HG02852 (cell line): Measurements from ENCODE around the gene PIK3CA.
"Not testable (repeated sequence)": the region's sequence is repeated elsewhere in the genome, so short reads cannot be mapped to it uniquely, and the experiment has no call there.

Source experiments
- ATAC-seq: cut with Tn5 transposase; IDR thresholded peaks from one replicate; pipeline ENCODE4 v1.9.1; 2021; ENCODE audit warnings: mild to moderate bottlenecking, moderate library complexity; ENCODE audit not compliant: unreplicated experiment

The PIK3CA gene

DNA sequence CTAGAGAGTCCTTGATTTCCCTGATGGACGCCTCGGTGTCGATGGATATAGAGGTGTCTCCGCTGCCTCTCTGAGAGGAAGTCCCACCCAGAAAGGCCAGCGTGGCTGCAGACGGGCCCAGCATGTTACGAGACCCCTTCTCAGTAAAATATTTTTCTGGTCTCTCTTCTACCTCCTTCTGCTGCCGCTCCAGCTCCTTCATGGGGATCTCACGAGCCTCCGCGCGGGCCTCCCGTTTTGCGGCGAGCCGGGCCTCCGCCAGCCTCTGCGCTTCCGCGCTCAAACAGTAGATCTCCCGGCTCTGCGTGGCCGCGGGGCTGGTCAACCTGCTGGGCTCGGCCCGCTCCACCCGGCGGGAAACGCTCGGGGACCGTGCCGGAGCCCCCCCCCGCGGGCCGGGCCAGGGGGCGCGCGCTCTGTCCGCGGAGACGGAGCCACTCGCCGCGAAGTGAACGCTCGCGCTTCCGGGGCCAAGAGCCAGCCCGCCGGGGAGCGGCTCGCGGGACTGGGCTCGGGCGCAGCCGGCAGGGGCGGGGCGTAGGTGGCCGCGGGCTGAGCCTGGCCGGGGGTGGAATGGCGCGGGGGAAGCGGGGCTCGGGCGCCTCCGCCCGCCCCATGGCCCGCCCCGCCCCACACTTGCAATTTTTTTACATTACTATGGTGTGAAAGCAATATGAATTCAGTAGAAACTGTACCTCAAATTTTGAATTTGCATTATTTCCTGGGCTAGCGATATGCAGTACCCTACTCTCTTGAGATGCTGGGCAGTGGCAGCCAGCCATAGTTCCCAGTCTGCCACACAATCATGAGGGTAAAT, 113.0 kb downstream of the PIK3CA start:
- ATAC-seq = peak; percentile 81

DNA sequence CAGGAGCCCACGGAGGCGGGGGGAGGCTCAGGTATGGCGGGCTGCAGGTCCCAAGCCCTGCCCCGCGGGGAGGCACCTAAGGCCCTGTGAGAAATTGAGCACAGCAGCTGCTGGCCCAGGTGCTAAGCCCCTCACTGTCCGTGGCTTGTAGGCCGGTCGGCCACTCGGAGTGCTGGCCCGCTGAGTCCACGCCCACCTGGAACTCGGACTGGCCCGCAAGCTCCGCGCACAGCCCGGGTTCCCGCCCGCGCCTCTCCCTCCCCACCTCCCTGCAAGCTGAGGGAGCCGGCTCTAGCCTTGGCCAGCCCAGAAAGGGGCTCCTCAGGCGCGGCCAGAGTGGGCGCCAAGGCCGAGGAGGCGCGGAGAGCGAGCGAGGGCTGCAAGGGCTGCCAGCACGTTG, 115.0 kb downstream of the PIK3CA start:
- ATAC-seq = no peak

DNA sequence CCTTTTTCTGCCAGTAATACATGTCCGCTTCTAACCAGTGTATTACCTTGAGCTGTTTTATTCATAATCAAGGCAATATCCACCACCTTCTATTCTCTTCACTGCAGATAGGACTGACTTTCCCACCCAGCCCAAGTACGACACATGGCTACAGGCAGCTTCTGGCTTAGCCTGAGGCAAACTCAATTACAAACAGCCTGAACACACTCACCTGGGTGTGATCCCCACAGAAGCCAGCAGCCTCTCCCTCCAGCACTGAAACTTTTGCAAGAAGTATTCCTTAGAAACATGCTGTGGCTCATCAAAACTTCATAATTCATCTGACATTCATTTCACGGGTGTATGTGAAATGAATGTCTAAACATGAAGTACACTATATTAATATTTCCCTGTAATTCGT, 116.3 kb downstream of the PIK3CA start:
- ATAC-seq = no peak

DNA sequence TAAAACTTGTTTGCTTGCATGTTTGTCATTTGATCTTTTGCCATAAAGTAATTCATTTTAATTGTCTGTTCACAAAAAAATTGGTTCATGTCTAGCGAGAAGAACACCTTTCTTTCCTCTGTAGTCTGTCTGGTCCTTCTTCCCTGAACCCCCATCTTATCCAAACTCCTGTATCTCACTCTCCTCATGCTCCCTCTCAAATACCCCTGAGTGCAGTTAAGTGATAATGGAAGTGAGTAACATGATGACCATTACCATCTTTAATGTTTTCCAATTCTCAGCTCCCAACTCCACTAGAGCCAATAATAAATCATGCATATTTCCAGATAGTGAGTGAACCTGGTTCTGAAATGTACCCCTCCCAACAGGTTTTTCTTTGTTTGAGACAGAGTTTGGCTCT, 116.9 kb downstream of the PIK3CA start:
- no peak for ATAC-seq

DNA sequence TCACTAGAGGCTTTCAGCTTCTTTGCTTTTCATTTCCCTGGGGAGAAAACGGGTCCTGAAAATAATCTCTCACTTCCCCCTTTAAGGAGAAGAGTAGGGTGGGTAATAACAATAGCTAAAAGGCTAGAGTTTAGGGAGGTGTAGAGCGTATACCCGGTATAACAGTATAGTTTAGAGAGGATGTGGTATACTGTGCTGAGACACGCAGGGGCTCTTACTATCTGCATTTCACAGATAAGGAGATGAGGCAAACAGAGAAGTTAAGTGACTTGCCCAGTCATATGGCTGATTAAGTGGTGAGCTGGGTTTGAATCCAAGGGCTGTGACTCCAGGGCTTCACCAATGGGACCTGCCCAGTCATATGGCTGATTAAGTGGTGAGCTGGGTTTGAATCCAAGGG, 117.7 kb downstream of the PIK3CA start:
- peak; percentile 68 for ATAC-seq

DNA sequence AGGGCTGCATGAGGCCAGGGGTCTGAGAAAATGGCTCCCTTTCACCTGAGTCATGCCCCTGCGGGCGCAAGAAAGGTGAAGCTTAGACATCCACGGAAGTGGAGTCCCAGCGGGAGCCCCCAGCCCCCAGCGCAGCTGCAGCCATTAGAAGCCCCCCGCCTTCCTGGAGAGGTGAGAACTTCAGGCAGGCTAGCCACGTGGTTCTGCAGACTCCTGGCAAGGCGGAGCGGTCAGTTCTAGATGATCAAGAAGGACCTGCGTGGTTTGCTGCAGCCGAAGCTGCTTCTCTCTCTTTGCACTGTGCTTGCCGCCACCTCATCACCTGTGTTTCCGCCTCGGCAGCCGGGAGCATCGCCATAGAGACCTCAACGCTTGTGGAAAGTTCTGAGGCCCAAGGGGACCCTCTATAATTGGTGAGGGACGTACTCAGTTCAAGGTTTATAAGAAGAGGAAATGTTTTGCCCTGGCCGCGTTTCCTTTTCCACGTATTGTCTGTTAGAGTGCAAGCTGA, 118.6 kb downstream of the PIK3CA start:
- no peak for ATAC-seq

DNA sequence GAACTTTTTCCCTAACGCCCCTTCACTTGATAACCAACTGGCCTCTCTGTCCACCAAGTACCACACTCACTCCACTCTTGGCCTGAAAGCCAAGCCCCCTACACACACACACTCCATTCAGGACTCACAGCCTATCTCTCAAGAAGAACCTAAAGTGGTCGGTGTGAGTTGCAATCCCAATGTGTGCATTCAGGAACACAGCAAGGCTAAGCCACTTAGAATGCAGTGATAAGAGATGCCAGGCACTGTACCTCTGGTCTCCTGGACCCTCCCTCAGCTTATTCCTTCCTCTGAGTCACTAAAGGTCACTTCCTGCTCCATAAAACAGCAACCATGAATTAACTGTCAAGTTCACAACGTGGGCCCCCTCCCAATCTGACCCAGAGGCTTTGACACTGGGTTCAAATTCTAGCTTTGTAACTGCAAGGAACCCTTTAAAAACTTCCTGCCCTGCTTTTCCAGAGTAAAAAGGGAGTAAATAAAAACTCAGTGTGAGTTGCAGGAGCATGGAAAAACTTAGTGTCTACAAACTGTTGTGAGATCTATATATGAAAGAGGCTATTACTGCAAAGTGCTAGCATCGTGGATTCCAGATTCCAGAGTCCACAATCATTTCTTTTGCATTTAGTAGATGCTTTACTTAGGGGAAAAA, 120.4 kb downstream of the PIK3CA start:
- no peak for ATAC-seq

DNA sequence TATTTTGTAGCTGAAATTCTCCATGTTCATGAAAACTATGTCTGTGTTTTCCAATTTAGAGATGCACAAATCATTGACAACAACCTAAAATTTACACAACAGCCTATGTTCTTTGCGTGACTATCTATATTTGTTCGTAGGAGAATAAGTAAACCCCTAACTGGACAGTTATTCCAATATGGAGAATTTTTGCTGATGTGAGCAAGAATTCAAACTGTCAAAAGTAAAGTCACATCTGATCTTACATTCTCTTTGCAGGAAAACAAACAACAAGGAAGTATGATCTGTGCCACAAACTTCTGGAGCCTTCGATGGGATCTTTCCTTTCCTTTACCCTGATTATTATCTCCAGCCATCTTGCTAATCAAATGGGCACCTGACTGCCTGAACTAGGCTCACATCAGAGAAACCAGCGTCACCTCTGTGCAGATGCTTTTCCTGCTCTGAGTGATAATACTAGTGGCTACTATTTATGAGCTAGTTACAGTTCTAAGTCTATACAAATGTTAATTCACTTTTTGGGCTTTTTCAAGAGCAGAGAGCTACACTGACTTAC, 121.1 kb downstream of the PIK3CA start:
- ATAC-seq = no peak

DNA sequence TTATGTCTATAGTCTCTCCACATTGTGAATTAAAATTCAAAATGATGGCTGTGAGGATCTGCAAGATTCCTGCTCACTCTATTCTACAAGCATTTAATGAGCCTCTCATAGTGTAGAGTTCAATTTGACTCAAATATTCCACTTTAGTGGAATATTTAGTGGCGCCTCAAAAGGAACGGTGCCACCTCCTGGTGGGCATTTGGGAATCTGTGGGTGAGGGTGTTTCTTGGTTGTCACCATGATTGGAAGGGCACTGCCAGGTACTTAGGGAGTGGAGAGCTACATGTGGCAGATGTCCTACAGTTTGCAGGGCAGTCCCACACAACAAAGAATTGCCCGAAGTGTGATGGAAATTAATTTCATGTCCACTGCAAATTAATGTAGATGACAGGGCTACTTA, 124.2 kb downstream of the PIK3CA start:
- ATAC-seq = no peak

DNA sequence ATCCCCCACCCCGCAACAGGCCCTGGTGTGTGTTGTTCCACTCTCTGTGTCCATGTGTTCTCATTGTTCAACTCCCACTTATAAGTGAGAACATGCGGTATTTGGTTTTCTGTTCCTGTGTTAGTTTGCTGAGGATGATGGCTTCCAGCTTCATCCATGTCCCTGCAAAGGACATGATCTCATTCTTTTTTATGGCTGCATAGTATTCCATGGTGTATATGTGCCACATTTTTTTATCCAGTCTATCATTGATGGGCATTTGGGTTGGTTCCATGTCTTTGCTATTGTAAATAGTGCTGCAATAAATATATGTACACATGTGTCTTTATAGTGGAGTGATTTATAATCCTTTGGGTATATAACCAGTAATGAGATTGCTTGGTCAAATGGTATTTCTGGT, 126.3 kb downstream of the PIK3CA start:
- not testable (repeated sequence) for ATAC-seq

DNA sequence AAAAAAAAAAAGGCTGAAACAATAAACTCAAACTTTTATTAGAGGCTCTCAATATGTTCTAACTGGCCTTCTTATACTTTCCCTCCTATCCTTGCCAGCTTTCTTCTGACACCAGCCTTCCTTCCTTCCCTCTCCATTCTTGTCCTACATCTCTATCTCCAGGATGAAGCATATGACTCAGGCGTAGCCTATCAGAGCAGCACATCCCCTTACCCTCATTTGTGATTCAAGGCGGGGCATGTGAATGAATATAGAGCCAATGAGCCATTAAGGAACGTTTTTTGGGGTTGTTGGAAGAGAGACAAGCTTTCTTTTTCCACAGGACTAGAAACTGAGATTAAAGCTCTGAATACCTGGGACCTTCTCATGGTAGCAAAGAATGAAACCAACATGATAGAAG, 127.8 kb downstream of the PIK3CA start:
- no peak for ATAC-seq

DNA sequence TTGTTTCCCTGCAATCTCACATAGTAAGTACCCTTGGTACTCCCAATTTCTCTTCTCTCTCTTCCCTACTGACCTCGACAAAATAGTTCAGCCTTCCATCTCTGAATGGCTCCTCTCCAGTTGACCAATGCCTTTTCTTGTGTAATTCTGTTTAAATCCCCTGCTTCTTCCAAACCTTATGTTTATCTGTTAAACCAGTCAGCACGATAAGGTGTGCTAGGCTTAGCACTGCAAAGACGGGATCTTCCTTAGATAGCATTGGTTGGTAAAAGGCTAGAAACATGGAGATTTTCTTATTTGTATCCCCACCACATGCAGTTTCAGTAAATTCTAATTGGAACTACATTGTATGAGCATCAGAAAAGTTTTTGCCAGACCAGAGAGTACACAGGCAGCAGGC, 128.6 kb downstream of the PIK3CA start:
- ATAC-seq = no peak

DNA sequence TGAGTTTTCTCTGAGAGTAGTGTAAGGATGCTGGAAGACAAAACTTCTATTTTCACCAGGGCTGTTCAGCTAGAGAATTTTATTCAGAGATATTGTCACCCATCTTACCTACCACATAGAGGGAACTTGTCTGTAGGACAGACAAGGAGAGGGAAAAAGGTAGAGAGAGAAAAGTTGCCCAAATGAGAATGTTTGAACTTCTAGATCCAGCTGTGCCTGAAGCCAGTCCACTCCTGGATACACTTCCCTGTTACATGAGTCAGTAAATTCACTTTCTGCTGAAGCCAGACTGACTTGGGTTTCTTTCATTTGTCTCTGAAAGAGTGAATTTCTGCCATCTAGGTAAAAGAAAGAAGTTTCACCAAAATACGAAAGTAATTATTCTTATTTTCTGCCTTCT, 130.0 kb downstream of the PIK3CA start:
- no peak for ATAC-seq

DNA sequence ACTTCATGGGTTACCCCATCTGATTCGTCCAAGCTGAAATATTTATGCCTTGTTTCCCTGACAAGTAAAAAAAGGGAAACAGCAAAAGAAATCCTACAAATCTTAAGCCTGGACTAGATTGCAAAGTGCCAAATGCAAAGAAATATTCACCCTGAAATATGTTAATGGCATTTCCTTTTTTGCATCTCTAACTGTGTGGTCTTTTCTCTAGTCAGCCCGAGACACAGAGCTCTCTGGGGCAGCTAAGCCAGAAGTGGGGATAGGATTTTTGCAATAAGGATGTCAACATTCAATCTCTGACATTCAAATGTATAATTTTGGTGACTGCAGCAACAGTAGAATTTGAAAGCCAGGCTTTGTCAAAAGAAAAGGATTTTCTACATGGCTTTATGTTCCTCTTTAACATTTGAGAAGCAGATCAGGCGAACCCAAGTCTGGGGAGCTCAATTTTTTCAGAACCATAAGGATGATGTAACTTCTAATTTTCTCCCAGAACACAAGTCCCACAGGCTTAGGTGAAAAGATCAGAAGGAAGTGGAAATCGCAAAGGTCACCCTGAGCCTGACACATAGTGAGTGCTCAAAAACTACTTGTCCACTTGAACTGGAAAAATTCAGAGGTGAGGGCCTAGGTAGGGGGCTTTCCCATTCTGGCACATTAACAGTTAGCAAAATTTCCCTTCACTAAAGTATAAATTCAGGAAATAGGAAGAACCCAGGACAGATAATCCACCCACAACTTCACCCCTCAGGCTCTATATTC, 131.0 kb downstream of the PIK3CA start:
- ATAC-seq = no peak

DNA sequence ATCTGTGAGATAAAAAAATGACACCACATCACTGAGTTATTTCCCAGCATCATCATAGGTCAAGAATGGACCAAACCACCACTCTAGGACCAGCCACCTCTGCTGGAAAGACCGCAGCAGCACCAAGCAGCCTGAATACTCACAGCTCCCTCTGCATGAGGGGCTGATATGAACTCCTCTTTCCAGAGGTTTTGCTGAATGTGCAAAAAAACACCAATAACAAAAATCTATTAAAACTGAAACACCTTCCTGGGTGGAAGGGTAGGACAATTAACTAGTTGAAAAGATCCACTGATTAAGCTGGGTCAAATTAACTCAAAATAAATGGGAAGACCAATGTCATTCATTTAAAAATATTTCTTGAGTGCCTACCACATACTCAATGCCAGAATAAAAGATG, 131.7 kb downstream of the PIK3CA start:
- no peak for ATAC-seq

DNA sequence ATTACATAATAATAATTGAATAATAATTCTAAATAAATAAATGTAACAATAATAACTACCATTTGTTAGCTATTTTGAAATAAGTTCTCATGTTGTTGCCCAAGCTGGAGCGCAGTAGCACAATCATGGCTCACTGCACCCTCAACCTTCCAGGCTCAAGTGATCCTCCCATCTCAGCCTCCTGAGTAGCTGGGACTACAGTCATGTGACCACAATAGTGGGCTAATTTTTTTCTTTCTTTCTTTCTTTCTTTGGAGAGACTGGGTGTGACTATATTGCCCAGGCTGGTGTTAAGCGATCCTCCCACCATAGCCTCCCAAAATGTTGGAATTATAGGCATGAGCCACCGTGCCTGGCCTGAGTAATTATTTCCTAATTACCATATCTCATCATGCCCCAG, 133.7 kb downstream of the PIK3CA start:
- no peak for ATAC-seq

DNA sequence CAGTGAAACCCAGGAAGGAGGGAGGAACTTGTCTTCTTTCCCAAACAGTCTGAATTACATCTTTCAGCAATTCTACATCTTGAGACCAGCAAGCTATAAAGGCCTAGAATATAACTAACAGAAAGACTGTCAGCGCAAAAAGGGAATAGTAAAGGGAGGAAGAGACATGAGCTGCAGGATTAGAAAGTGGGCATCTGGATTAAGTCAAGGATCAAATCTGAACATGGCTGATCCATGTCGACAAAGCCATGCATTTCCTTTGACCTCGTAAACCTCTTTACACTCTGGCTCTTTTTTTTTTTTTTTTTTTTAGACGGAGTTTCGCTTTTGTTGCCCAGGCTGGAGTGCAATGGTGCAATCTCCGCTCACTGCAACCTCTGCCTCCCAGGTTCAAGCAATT, 138.2 kb downstream of the PIK3CA start:
- no peak for ATAC-seq

DNA sequence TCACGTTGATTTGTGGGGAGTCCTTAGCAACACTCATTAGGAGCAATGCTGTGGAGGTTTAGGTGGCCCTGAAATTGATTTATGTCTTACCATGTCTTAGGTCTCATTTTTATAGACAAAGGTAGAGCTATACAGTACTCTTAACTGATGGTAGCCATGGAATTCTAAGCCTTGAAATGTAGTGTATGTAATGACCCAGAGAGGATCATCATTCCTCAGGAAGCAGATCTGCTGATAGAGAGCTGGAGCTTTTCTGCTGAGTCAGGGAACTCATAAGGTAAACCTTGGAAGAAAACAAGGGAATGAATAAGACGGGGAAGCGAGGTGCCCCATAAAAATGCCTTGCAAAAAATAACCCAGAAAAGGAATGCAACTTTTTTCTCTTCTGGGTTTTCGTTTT, 140.7 kb downstream of the PIK3CA start:
- ATAC-seq = no peak

DNA sequence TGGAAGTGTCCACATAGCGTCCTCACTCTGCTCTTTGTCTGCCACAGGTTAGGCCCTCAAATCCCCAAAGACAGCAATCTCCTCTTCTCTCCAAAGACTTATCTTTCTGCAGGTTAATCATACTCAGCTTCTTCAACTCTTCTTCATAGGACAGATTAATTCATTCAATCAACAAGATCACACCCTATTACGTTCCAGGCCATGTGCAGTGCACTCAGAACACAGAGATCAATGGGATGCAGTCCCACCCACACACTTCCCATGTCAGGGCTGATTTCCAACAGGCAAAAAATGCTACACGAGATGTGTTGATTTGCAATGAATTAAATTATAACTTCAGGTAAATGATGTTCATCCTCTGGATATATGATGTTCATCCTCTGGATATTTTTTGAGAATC, 141.1 kb downstream of the PIK3CA start:
- no peak for ATAC-seq
